GM19463 (cell line): ENCODE data around the gene HPSE.
"Not testable (repeated sequence)": the region's sequence is repeated elsewhere in the genome, so short reads cannot be mapped to it uniquely, and the experiment has no call there.

Experiments
- ATAC-seq: cut with Tn5 transposase; IDR thresholded peaks from one replicate; pipeline ENCODE4 v1.9.1; 2021; ENCODE audit warnings: mild to moderate bottlenecking, moderate library complexity; ENCODE audit not compliant: unreplicated experiment

HPSE gene

DNA sequence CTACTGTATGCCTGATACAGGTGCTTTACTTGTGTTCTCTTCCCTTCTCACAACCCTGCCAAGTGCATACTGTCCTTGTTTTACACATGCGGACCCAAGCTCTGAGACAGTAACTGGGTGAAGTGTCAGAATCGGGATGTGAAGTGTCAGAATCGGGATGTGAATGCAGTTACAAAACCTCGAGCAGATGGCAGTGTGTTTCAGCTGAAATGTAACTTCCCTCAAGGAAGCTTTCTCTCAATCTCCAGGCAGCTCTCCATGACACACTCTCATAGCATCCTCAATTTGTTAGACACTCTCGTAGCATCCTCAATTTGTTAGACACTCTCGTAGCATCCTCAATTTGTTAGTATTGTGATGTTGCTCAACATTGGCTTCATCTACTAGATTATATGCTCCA, 1.1 kb upstream of the HPSE start:
- no peak for ATAC-seq

GRCh38 chr4:83331956-83332355, 2.7 kb downstream of the HPSE start:
- no peak for ATAC-seq

- ATAC-seq, result no peak
Observed at GRCh38 chr4:83329521-83330110, 5.0 kb downstream of the HPSE start.

DNA sequence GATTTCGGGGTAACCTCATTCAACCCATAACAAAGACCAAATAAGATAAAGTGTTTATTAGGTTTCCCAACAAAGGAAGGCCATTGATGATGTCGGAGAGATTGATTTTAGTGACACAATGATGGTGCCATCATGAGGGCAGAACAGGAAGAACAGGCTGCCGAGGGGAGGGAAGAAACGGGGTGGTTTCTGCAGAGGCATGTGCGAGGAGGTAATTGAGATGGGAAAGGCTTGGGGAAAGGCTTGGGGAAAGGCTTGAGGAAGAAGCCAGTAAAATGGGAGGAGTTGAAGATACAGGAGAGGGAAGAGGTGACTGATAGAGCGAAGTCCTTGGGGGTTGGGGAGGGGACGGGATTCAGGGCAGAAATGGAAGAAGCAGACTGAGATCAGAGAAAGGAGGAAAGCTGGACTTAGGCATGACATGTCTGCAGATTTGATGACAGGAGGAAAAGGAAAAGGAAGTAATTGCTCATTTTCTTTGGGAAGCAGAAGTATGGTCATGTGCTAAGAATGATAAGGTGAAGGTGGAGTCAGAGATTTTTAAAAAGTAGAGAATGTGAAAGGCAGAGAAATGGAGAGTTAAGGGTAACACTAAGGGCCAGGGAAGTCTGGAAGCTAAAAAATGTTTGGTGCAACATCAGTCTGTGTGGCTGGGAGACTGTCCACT, 6.0 kb downstream of the HPSE start:
- ATAC-seq, result no peak

- ATAC-seq, result no peak
Observed at GRCh38 chr4:83326546-83326945, 8.1 kb downstream of the HPSE start.

- not testable (repeated sequence) for ATAC-seq
Observed at GRCh38 chr4:83325306-83325705, 9.3 kb downstream of the HPSE start.

DNA sequence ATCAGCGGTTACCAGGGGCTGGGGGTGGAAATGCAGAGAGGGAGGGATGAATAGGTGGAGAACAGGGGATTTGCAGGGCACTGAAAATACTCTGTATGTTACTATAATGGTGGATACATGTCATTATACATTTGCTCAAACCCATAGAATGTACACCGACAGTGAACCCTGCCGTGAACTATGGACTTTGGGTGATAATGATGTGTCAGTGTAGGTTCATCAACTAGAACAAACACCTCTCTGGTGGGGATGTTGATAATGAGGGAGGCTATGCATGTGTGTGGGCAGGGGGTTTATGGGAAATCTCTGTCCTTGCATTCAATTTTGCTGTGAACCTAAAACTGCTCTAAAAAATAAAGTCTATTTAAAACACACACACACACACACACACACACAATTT, 11.5 kb downstream of the HPSE start:
- no peak for ATAC-seq

GRCh38 chr4:83320548-83320947, 14.1 kb downstream of the HPSE start:
- ATAC-seq, result no peak

GRCh38 chr4:83318666-83319065, 16.0 kb downstream of the HPSE start:
- no peak for ATAC-seq

DNA sequence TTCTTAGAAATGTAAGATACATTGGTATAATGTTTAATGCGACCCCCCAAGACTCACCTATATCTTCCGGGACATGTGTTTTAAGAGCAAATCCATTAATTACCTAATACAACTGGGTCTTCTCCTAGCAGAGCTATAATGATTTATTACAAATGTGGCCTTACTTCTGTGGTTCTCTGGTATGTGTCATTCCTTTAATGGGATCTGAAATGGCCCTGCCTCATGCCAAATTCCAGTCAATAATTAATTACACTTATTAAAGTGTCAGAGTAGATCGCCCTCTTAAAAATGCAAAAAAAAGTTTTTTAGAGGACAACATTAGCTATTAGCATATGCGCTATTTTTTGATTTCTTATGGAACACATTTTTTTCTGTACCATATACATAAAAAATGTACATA, 17.0 kb downstream of the HPSE start:
- no peak for ATAC-seq

DNA sequence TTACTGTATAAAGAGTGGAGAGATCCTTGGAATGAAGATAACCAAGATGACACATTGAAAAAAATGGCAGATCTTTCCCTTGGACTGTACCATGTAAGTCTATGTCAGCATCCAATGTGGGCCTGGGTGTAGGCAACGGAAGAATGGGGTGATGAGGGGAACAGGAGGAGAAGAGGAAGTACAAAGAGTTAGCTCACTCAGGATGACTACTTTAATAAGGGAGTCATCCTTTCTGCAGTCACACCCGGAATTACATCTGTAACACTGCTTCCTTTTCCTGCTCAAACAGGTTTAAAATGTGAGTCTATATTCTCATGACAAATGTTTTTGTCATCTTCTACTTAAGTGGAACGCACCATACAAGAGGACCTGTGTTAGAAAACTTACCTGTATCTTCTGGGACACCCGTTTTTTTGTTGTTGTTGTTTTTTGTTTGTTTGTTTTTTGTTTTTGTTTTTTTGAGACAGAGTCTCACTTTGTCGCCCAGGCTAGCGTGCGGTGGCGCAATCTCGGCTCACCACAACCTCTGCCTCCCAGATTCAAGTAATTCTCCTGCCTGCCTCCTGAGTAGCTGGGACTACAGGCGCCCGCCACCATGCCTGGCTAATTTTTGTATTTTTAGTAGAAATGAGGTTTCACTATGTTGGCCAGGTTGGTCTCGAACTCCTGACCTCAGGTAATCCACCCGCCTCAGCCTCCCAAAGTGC, 18.0 kb downstream of the HPSE start:
- ATAC-seq, result no peak

- no peak for ATAC-seq
Observed at GRCh38 chr4:83315341-83315870, 19.2 kb downstream of the HPSE start.

- no peak for ATAC-seq
Observed at GRCh38 chr4:83308672-83309071, 26.0 kb downstream of the HPSE start.

DNA sequence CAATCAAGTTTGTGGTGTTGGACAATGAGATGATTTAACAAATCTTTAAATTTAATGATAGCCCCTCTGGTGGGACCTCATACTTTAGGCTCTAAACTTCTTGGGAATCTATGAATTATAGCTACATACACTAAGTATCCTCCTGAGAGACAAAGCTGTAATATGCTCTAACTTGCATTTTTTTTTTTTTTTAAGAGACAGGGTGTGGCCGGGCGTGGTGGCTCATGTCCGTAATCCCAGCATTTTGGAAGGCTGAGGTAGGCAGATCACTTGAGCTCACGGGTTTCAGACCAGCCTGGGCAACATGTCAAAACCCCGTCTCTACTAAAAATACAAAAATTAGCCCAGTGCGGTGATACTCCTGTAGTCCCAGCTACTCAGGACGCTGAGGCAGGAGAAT, 26.7 kb downstream of the HPSE start:
- ATAC-seq, result no peak

- no peak for ATAC-seq
Observed at GRCh38 chr4:83305187-83305586, 29.5 kb downstream of the HPSE start.

DNA sequence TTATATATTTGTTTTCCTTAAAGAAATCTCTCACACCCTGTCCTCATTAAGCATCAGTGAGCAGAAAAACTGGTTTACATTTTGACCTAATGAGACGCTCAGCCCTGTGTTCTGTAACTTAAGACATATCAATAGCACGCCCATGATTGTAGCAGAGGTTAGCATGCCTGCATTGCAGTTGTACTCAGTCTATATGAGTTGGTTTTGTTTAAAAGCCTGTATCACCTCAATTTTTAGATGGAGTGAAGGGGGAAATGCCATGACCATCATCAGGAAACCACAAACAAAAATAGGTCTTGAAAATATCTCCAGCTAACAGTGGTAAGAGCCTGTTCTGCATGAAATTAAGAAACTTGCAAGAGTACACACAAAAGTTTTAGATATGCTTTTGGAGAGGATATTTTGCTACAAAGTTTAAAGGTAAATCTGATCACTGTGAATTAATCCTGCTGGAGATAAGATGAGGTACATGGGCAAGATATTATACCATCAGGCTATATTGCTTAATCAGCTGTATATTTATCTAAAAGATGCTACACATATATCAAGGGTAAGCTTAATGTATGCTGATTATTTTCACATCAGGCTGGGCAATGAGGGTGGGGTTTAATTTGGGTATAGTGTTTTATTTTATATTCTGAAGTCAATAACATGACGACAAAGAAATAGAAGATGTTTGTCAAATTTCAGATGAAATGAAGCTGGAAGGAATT, 36.9 kb downstream of the HPSE start:
- ATAC-seq, result no peak

- ATAC-seq, result no peak
Observed at GRCh38 chr4:83293305-83294046, 41.2 kb downstream of the HPSE start.

DNA sequence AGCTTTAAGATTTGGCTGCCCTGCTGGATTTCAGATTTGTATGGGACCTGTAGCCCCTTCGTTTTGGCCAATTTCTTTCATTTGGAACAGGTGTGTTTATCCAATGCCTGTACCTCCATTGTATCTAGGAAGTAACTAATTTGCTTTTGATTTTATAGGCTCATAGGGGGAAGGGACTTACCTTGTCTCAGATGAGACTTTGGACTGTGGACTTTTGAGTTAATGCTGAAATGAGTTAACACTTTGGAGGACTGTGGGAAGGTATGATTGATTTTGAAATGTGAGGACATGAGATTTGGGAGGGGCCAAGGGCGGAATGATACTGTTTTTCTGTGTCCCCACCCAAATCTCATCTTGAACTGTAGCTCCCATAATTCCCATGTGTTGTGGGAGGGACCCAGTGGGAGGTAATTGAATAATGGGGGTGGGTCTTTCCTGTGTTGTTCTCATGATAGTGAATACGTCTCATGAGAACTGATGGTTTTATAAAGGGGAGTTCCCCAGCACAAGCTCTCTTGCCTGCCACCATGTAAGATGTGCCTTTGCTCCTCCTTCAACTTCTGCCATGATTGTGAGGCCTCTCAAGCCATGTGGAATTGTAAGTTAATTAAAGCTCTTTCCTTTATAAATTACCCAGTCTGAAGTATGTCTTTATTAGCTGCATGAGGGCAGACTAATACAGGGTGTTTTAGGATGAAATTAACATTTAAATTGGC, 44.4 kb downstream of the HPSE start:
- not testable (repeated sequence) for ATAC-seq

DNA sequence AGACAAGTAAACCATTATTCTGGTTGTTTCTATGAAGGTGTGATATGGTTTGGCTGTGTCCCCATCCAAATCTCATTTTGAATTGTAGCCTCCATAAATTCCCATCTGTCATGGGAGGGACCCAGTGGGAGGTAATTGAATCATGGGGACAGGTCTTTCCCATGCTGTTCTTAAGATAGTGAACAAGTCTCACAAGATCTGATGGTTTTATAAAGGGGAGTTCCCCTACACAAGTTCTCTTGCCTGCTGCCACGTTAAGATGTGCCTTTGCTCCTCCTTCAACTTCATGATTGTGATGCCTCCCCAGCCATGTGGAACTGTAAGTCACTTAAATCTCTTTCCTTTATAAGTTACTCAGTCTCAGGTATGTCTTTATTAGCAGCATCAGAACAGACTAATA, 46.3 kb downstream of the HPSE start:
- not testable (repeated sequence) for ATAC-seq

GRCh38 chr4:83285055-83285407, 49.6 kb downstream of the HPSE start:
- ATAC-seq, result no peak
